Astrocyte of the spinal cord (primary cell): ENCODE results near the gene FOCAD.

Source experiments
- DNase-seq: peaks from one replicate; pipeline ENCODE4 v3.0.0; 2011; ENCODE audit warnings: low read depth, low spot score
- H3K4me3 ChIP-seq: 2 replicates; pipeline ENCODE4 v1.5.1; 2011; ENCODE audit warnings: low read depth, mild to moderate bottlenecking, low read length, moderate library complexity
- in situ Hi-C: cut with HindIII; loops from 2 replicates; pipeline ENCODE4 v1.10.0; 2017; ENCODE audit warnings: low sequenced_read_pairs
- TF ChIP-seq, protein P1 (sequence below): IDR thresholded peaks from 2 replicates; pipeline ENCODE4 v1.5.1; 2012; ENCODE audit warnings: low read depth, mild to moderate bottlenecking, low read length, inconsistent platforms

The FOCAD gene

GRCh38 chr9:21016701-21017491 is 332.8 kb downstream of the FOCAD start:
- DNase-seq, result peak; percentile 63
- TF ChIP-seq, protein P1, sequence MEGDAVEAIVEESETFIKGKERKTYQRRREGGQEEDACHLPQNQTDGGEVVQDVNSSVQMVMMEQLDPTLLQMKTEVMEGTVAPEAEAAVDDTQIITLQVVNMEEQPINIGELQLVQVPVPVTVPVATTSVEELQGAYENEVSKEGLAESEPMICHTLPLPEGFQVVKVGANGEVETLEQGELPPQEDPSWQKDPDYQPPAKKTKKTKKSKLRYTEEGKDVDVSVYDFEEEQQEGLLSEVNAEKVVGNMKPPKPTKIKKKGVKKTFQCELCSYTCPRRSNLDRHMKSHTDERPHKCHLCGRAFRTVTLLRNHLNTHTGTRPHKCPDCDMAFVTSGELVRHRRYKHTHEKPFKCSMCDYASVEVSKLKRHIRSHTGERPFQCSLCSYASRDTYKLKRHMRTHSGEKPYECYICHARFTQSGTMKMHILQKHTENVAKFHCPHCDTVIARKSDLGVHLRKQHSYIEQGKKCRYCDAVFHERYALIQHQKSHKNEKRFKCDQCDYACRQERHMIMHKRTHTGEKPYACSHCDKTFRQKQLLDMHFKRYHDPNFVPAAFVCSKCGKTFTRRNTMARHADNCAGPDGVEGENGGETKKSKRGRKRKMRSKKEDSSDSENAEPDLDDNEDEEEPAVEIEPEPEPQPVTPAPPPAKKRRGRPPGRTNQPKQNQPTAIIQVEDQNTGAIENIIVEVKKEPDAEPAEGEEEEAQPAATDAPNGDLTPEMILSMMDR, result no peak
- no peak overlapping the region for H3K4me3 ChIP-seq
- in situ Hi-C loops, result no loop called here

DNA sequence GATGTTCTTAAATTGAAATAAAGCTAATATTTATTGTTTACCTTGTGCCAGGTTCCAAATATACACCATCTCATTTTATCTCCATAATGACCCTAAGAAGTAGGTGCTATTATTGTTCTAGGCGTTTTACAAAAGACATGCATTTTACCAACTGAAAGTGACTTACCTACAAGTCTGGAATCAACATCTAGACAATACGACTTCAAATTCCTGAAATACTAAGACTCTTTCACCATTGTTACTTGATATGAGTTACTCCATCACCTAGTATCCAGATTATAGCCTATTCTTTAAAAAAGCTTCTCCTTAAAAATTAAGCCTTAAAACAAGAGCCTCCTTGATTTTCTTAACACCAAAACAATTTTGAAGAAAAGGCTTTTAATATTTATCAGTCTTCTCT is 334.1 kb downstream of the FOCAD start:
- TF ChIP-seq, protein P1, result no peak
- H3K4me3 ChIP-seq, result no peak overlapping the region
- DNase-seq, result no peak
- in situ Hi-C loops, result no loop called here

DNA sequence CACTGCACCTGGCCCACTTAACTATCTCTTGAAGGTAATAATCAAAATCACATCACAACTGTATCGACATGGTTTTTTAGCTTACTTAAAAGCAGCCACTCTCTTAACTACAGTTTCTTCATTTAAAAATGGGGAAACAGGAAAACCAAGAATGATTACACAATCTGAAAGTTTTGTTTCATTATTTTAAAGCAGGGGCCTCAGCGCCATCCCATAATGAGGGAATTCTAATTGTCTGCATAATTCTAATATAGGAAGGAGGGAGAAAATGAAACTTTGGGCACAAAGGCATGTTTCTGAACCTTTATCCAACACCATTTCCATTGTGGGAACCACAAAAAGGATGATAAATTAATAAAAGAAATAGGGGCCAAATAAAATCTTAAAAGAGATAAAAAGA is 339.8 kb downstream of the FOCAD start:
- no peak overlapping the region for H3K4me3 ChIP-seq
- TF ChIP-seq, protein P1, result no peak
- in situ Hi-C loops, result no loop called here
- no peak for DNase-seq

DNA sequence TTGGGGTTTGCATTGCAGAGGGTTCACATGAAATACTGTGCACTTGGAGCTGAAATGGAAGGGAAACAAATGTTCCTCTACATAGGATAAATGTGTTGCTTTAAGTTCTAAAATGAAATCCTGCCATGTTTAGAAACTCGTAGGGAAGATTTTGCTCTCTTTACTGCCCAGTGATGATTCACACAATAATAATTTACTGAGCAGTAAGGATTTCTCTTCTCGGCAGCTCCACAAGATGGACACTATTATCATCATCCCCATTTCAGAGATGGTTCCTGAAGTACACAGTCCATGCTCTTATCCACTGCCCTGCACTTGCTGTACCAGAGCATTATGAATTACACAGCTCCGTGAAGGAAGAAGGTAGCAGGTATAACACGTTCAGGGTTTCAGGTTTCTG is 343.2 kb downstream of the FOCAD start:
- in situ Hi-C loops, result no loop called here
- TF ChIP-seq, protein P1, result no peak
- peak; percentile 33 for DNase-seq
- no peak overlapping the region for H3K4me3 ChIP-seq

DNA sequence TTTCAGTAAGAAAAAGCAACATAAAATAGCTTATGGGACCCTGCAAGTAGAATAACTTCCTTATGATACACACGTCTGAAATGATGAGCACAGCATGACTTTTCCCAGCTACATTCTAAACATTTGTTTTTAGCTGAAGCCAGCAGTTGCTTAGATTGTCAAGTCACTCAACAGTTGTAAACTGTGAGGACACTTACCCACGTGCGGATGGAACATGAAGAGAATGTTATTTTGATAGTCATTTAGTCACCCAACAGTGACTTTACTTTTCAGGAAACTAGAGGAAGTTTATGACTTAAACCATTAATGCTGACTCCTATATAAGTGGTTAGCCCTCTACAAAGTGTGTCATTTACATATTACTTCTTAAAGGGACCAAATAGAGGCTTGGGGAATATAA is 344.4 kb downstream of the FOCAD start:
- TF ChIP-seq, protein P1, result no peak
- no peak overlapping the region for H3K4me3 ChIP-seq
- in situ Hi-C loops, result no loop called here
- DNase-seq, result peak; percentile 18

GRCh38 chr9:21029661-21030060 is 345.6 kb downstream of the FOCAD start:
- no peak for DNase-seq
- TF ChIP-seq, protein P1, result no peak
- no peak overlapping the region for H3K4me3 ChIP-seq
- in situ Hi-C loops, result no loop called here
